PC-3 (cell line): ENCODE measurements around the gene SLC35F1.

Source experiments
- CTCF ChIP-seq: fragments of 300-600 bp; sonication (generic); conservative IDR thresholded peaks from 2 replicates; pipeline ENCODE4 v1.5.1; 2017; ENCODE audit warnings: antibody characterized with exemption, low read depth, mild to moderate bottlenecking, low read length
- EZH2 ChIP-seq: fragments of 300-600 bp; sonication (generic); IDR thresholded peaks from one replicate; pipeline ENCODE4 v1.6.1; 2017; ENCODE audit warnings: antibody characterized with exemption, mild to moderate bottlenecking, low read length; ENCODE audit not compliant: unreplicated experiment

- TF ChIP-seq EZH2 (no peak), CTCF (no peak)
These were observed 443.9 kb downstream of the SLC35F1 start for GRCh38 chr6:118350881-118351430.
